ENCODE results near the gene CPEB1.
"Not testable (repeated sequence)": the region's sequence is repeated elsewhere in the genome, so short reads cannot be mapped to it uniquely, and the experiment has no call there.

The CPEB1 gene

GRCh38 chr15:82540055-82540983, 106.8 kb downstream of the CPEB1 start, which contains the start of gene RPS17:
RPS17 (minus strand) TSS chr15:82540457; CDS start chr15:82540428, 29 bp downstream.
- DNase-seq = no peak

- no peak for DNase-seq
Measured at GRCh38 chr15:82539691-82540054, 107.5 kb downstream of the CPEB1 start.

DNA sequence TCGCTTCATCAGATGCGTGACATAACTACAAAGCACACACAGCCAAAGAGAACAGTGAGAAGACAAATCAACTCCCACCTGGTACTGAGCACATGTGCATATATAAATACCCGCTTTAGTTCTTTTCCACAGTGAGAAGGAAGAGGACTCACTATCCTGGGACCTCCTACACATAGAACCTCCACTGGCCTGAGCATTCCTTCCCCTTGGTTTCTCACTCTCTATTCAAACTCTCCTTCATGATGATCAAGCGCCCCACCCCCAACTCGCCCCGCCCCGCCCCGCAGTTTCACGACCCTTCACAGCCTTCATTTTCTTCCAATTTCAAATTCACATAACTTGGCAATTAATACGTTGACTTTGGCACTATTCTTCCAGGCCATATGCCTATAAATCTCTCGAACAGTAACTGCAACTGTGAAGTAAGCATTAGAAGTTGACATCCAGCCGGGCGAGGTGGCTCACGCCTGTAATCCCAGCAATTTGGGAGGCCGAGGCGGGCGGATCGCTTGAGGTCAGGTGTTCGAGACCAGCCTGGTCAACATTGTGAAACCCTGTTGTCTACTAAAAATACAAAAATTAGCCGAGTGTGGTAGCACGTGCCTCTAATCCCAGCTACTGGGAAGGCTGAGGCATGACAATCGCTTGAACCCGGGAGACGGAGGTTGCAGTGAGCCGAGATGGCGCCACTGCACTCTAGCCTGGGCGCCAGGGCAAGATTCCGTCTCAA, 108.0 kb downstream of the CPEB1 start:
- DNase-seq = no peak

DNA sequence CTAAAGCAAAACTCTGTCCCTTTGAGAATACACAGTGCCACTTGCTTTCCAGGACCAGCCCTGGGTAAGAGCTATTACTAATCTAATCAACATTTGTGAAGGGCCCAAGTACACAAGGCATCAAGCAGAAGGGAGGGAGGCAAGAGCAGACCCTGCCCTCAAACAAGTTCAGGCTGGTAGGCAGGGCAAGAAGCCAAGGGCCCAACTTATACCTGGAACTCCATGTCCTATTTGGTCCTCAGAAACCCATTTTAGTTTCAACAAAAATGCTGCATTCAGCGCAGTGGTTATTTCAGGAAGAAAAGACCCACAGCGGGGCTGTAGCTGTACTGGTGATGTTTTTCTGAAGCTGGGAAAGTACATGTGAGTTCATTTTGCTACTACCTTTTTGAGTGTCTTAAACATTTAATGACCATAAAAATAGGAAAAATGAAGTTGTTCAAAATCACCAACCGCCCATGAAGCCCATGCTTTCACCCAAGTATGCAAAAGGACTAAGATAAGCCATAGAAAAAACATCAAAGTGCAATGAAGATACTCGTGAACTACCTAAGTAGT, 109.7 kb downstream of the CPEB1 start:
- DNase-seq = no peak

DNA sequence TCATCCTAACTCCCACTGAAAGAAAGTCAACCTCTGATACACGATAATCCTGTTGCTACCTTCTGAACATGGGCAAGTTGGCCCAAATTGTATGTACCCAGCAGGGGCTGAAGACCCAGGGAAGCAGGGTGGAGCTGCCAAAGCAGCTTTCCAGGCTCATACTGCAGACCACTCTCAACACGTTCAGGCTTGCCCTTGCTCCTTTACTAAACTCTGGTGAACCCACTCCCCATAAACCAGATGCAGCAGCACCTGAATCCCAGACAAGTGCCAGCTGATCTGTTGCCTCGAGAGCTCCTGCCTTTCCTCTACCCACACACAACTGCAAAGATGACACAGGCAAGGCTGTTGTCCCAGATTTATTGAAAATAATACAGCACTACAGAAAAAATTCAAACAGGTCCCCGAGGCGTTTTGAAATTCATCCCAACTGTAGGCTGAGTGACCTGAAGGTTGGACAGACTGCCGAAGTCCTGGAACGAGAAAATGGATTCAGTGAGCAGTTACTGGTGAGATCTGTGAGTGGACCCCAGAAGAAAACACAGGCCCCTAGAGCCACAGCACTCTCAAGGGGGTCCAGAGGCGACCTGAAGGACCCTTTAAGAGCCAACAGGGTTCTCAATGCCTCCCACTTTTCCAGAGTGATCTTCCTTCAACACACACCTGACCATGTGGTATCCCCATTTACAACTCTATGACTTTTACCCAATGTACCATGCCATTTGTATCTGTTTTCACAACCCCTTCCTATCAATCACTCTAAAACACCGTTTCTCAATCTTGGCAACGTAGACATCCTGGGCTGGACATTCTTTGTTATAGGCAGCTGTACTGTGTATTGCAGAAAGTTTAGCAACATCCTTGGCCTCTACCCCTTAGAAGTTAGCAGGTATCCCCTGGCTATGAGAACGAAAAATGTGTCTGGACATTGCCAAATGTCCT, 110.5 kb downstream of the CPEB1 start:
- no peak for DNase-seq

GRCh38 chr15:82535566-82536408, 111.4 kb downstream of the CPEB1 start:
- no peak for DNase-seq

- not testable (repeated sequence) for DNase-seq
Measured at GRCh38 chr15:82535151-82535550, 112.0 kb downstream of the CPEB1 start.

DNA sequence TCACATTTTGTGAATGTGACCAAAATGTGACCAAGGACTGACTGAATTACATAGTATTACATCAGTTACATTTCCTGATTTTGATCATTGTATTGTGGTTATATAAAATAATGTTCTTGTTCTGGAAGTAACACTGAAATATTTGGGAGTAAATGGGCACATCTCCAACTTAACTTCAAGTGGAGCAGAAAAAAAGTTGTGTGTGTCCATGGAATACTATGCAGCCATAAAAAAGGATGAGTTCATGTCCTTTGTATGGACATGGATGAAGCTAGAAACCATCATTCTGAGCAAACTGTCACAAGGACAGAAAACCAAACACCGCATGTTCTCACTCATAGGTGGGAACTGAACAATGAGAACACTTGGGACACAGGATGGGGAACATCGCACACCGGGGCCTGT, 112.7 kb downstream of the CPEB1 start:
- DNase-seq = not testable (repeated sequence)

- DNase-seq = no peak
Measured at GRCh38 chr15:82533801-82534200, 113.4 kb downstream of the CPEB1 start.

DNA sequence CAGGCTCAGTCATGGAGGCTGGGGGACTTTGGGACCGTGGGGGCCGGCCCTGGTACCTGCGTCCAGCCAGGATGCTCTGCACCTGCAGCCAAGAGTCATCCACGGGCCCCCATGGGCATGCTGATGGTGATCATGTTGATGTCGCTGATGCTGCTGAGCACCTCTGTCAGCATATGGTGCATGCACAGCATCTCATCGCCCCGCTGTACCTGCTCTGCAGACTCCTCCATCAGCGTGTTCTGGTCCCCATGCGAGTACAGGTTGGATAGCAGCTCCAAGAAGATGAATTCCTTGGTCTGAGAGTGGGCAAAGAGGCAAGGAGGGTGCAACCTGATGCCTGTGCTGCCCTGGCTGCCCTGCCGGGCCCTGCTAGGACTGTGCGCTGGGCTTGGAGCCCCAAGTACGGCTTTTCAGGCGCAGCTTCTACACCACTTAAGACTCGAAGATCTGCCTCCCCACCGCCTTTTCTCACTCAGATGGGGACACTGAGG, 114.1 kb downstream of the CPEB1 start:
- no peak for DNase-seq

DNA sequence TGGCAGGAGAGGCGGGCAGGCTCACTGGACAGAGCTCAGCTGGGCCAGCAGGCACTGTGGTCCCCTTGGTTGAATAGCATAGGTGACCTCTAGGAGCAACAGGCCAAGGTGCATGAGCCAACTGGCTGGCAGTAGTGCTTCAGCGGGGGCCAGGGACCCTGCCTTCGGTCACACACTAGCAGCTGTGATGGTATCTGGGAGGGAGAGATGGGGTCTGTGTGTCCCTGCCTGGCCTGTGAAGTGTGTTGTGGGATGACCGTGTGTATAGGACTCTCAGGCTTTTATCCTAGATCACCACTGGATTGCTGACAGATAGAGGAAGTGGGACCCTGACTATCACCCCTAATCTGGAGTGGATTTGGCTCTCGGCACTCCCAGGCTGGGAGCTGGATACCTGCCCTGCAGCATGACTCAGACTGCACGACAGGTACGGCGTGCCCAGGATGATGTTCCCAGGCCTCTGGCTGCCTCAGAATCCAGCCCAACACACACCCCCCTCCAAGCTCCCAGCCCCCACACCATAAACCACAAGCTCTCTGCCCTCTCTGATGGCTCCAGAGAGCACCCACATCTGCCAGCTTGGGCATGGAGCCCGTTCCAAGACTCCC, 114.7 kb downstream of the CPEB1 start:
- DNase-seq = no peak

DNA sequence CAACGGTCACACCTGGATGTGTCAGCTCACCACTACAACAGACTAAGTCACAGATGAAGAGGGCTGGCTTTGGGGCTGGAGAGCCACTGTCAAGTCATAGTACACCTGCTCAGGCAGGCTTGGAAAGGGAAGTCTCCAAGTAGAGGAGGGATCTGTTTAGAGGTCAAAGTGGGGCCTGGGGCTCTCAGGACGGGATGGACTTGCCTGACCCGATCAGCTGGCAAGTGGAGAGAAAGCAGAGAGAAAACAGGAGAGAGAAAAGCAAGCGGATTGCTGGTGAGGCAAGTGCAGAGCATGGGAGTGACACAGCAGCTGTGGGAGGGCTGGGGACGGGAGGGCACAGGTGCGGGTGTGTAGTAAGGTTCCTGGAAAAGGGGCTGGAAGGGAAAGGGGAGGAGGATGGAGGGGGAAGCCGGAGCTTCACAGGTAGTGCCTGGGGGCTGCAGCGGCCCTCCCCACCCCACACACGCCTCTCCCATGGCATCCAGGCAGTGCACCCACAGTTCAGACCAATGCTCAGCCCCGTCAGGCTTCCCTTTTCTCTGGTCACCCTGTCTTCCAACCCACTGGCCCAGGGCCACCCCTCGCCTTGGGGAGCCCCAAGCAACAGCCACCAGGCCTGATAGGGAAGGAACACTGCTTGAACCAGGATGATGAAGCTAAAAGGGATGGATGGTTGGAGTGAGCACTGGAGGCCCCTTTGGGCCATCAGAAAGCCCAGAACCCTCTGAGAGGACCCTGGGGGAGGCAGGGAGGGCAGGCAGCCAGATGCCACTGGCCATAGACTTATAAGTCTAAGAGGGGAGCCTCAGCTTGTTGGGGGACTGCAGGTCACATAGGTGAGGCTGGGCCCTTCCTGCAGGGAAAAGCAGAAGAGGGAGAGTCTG, 115.4 kb downstream of the CPEB1 start:
- DNase-seq = no peak

DNA sequence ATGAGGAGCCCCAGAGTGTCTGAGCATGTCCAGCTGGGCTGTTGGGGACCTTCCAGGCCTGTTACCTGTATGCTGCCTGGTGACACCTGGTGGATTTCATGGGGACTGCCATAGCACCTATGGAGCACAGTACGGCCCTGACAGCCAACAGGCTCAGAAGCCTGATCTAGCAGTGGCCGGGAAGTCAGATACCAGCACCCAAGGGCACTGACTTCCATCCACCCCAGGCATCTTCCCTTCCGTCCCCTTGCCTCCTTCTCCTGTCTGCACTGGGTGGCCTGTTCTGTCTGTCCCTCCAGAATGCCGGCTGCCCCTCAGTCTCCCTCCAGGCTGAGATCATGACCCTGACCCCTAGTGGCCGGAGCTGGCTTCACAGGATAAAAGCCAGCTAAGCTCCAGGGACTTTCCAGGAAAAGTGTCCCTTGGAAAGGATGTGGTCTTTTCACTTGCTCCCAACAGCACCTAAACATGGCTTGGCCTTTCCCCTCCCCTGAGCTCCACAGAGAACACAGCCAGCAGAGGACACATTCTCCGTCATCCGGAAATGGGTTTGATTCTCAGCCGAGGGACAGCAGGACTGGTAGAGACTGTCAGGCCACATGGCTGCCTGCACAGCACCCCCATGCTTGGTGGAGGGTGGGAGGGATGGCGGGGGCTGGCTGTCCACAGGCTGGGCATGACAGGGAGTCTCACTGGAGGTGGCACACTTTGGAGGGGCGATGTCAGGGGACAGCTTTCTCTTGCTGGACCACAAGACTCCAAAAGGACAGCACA, 116.4 kb downstream of the CPEB1 start:
- DNase-seq = no peak

- DNase-seq = no peak
Measured at GRCh38 chr15:82530006-82530405, 117.2 kb downstream of the CPEB1 start.

- not testable (repeated sequence) for DNase-seq
Measured at GRCh38 chr15:82513587-82513986, 133.6 kb downstream of the CPEB1 start.

- not testable (repeated sequence) for DNase-seq
Measured at GRCh38 chr15:82507693-82508092, 139.5 kb downstream of the CPEB1 start.

- not testable (repeated sequence) for DNase-seq
Measured at GRCh38 chr15:82507087-82507486, 140.1 kb downstream of the CPEB1 start.

DNA sequence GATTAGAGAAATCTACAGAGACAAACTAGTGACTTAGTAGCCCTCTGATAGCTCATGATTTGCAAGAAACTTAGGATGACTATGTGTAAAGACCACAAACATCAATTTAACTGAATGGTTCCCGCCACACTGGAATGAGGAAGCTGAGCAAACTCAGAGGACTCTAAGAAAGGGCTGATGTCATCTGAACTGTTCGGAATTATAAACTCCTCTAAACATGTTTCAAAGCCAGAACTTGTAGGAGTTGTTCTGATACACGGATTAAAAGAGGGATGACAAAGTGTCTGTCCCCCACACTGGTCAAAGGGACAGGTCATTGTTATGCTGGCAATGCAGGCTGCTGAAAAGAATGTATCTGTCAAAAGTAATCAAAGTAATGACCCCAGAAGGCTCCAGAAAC, 141.3 kb downstream of the CPEB1 start:
- DNase-seq = not testable (repeated sequence)

GRCh38 chr15:82504074-82504473, 143.1 kb downstream of the CPEB1 start:
- DNase-seq = not testable (repeated sequence)
